CD4-positive, alpha-beta T cell treated with Interleukin-12 subunit alpha and Interleukin-12 subunit beta, for 1 hour (primary cell): ENCODE measurements around the gene APBB2.

Source experiments
- DNase-seq: peaks from one replicate; pipeline ENCODE4 v3.0.0-alpha.2; 2020

APBB2 gene

DNA sequence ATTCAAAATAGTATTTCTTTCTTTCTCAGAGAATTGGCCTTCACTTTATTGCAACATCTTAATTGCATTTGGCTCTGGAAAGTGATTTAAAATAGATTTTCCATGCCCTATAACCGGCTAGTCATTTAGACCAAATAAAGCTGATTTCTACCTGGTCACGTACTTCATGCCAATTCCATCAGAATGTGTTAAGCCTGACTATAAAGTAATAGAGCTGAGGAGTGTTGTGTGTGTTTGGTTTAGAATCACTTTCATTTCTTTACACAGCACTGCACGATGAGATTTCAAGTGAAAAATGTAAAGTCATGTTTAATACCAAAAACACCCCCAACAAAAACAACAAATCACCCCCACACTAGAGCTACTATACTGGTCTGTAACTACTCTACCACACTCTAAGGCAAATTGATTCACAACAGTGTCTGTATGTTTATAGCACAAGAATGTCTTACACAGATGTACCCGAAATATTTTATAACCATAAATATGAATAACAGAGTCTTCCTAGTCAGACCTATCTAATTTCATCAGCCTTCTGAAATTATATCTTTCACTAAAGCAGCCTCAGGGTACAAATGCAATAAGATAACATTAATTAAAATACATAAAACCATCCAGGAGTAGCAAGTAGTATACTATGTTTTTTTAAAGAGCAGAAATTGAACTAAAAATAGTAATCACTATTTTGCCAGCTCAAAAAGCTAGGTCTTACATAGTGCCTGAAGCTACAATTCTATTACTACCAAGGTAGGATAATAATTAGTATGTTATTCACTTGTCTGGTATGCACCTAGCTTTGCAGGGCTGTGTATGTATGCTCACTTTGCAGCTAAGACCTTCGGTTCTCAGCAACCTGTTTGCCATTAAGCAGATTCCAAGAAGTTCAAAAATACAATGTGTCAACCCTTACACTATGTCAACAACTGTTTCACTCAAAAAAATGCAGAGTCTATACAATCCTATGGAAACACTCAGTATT lies 28.4 kb downstream of the APBB2 start:
- no peak for DNase-seq

DNA sequence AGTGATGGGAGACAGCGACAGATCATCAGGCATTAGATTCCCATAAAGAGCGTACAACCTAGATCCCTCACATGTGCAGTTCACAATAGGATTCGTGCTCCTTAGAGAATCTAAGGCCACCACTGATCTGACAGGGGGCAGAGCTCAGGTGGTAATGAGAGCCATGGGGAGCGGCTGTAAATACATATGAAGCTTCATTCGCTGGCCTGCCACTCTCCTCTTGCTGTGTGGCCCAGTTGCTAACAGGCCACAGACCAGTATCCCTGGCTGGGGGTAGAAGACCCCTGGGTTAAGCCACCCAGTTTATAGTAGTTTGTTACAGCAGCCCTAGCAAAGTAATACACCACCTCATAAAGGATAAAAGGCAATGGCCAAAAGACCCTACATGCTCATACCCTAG lies 30.3 kb downstream of the APBB2 start:
- DNase-seq, result no peak

DNA sequence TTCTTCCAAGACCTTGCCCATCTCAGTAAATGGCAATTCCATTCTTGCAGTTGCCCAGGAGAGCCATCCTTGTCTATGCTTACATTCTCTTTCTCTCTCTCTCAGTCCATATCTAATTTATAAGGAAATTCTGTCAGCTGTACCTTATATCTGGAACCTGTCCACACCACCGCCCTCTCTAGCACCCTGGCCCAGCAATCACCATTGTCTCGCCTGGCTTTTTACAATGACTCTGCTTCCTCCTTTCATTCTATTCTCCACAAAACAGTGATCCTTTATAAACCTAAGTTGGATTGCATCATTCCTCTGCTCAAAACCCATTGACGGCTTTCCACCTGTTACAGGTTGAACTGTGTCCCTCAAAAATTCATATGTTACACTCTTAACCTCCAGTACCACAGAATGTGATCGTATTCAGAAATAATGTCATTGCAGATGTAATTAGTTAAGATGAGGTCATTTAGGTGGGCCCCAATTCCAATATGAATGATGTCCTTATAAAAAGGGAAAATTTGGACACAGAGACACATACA lies 31.3 kb downstream of the APBB2 start:
- DNase-seq, result no peak

DNA sequence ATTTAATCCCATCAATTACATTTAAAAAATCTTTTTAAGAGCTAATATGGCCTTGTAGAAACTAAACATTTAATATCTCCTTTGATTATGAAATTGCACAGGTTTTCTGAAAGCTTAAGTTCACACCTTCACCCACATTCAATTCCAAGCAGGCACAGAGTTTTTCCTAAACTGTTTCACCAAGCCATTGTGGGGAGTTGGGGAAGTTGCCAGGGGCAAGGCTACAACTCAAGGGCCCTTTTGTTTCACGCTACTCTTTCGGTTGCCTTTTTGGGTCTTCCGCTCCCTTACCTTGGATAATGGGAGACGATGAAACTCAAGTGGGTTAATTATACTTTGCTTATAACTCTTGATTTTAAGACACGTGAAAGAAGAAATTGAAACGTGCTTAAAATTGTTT lies 33.3 kb downstream of the APBB2 start:
- DNase-seq, result no peak

DNA sequence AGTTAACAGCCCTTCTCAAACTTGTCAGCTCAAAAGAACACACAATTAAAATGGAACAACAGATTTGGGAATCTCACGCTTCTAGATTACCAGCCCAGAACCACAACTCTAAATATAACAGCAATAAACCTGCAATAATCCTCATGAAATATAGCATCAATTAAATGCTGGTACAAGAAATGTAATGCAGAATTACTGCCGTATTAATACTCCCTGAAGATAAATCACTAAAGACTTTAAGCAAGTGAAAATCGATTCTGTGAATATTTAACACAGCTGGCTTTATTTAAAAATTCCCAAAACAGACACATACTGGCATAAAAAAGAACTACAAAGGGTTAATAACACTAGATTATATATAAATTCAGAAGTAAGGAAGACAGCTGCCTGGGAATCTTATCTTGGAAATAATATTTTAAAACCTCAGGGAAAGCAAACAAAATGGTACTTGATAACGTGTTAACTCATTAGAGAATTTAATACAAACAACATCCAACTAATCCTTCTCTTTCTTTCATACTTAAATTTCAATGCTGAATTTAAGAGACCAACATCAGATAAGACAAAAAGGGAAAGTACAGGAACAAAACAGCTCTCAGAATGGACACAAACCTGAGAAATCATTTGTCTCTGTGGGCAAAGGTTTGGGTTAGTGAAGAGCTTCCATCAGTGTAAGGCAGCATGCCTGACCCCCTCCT lies 34.7 kb downstream of the APBB2 start:
- DNase-seq, result no peak

DNA sequence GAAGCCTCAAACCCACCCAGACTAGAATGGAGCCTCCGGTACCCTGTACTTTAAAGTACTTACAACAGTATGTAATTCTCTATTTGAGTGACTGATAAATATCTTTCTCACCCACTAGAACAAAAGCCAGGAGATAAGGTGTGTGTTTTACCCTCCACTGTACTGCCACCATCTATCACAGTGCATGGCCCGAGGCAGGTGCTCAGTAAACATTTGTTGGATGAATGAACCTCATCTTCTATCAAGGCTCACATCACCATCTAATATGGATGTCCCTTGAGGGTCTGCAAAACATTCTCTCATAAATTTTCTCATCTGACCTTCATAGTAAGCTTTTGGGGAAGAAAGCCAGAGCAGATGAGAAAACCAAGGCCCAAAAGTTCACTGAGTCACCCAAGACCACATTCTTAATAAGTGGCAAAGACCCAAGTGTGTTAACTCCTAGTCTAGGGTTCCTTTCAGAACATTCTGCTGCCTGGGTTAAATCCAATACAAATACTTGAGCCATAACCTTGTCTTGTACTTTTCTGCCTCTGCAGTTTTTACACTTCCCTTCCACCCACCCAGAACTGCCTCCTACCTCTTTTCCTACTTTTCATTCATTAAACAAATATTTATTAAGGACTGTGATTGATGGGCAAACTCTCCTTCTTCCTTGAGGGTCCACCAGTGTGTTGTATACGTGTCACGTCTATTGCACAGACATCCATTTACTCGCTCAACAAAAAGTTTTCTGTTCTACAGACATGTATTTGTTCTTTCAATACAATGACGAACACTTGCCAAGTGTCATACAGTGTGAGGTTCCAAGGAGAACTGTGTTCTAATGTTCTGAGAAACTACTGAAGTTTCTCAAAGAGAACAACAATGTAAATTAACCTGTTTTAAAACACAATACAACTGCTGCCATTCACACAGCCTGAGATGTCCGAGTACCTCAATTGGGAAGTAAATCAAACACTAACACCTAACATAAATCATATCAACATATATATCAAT lies 35.7 kb downstream of the APBB2 start:
- no peak for DNase-seq

DNA sequence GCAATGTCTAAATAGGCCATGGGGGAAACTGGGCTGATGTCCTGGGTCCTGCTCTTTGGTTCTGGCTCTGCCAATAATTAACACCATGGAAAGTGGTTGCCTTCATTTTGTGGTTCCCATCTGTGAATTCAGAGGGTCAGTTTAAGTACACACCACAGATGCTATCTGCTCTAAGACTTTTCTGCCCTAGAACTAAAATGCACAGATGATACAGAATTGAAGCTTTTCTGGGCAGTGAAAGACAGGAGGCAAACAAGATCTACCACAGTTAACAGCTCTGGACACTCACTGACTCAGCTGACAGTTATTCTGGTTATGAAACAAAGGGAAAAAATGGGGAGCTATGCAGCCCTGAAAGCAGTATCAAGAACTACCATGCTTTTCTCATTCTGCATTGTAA lies 37.3 kb downstream of the APBB2 start:
- no peak for DNase-seq

DNA sequence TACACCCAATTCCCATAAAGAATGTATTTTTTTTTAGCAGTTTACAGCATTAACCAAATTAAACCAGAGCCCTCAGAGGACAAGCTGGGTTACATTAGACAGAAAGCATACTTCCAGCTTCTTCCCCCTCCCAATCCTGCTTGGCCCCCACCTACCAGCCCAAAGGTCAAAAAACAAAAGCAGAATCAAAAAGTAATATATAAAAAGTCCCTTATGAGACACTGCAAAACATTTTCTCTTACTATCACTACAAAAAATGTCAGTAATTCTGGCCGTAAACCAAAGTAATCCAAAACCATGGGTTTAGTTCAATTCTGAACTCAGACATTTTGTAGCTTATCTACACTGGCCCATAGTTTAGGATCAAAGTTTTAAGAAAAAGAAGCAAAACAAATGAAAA lies 38.0 kb downstream of the APBB2 start:
- no peak for DNase-seq

DNA sequence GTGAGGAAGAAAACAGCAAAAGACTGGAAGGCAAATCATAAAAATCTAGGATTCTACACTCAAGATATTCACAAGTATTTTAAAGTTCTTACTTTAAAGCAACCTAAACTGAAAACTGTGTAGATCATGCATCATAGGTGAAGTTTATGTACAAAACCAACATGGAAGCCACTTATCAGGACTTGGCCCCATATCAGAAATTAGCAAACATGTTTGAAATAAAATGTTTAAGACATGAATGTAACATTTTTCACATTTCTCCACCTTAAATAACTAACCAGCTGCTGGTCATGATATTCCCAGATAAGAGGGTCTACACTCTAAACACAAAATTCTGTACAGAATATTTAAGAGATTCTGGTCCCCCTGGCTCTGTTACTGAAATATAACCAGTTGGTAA lies 38.5 kb downstream of the APBB2 start:
- no peak for DNase-seq

DNA sequence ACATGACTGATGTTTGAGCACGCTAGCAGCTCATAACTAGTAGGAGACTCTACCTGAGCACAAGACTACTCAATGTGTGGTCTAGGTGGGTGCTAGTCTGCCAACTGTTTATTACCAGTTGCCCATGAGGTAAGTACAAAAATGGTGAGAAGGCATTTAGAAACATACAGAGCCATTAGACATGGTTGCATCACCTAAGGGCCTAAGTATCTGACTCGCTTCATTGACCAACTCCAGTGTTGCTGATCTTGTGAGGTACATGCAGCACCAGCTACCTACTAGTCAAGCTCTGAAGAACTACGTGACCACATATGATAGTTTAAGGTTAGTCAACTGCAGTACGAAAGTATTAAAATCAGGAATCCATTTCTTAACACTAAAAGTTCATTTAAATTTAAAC lies 39.9 kb downstream of the APBB2 start:
- no peak for DNase-seq

DNA sequence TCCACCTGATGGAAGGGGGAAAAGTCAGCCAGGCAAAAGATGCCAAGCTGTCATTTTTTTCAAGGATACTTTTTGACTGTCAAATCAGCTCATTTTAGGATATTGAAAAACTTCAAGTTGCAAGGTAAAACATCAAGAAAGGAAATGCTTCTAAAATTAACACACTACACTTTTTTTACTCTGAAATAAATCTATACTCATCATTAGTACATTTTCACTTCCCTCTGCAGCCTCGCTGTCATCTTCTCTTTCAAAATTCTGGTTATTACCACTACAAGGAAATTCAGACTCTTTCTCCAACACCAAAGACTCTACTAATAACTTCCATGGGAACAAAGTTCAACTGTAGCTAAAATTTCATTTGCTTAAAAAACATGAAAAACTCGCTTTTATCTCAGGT lies 41.6 kb downstream of the APBB2 start:
- no peak for DNase-seq

DNA sequence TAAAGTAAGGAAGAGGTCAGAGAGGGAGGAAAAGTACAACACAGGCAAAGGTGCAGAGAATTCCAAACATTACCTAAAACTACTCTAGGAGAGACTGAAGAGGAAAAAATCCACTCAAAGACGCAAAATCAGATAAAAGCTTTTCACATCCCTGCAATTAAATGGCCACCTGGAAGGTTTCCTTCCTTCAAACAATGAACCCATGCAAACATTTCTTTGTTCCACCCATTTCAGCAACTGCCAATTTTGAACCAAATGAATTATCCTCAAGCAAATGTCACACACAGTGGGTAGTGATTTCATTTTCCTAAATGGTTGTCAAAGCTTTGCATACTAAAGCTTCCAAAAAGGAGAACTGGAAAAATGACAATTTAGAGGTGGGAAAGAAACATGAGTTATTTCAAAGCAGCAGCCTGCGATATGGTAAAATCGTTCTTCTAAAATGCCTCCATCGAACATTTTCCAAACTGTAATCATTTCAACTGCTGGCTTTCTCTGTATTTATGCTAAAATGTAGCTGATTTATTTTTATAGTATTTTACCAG lies 45.0 kb downstream of the APBB2 start:
- DNase-seq, result no peak

DNA sequence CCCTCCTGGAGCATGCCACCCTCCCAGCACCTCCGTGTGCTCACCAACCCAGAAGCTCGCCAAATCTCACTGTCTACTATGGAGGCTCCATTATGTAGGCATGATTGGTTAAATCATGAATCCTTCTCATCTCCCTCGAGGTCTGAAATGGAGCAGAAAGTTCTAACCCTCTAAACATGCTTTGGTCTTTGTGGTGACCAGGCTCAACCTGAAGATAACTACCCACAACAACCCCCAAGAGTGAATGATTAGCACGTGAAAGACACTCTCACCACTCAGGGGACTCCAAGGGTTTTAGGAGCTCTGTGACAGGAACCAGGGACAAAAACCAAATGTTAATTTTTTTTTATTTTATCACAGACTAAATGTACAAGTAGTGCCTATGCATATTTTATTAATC lies 47.2 kb downstream of the APBB2 start:
- DNase-seq, result no peak

DNA sequence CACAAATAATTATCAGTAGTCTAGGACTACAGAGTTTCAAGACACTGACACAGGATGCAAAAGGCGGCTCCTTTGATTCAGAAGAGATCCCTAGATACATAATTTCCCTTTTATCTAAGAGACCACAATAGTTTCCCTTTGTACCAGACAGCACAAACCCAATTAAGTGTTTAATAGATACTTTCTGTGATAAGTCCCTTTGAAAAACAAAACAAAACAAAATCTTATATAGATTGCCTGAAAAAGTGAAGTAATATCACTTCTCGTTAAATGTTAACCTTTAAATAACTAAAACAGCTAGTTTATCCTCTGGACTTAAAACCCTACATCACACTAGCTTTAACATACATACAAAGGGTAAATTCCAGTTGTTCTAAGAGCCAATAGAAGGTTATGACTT lies 49.9 kb downstream of the APBB2 start:
- no peak for DNase-seq

DNA sequence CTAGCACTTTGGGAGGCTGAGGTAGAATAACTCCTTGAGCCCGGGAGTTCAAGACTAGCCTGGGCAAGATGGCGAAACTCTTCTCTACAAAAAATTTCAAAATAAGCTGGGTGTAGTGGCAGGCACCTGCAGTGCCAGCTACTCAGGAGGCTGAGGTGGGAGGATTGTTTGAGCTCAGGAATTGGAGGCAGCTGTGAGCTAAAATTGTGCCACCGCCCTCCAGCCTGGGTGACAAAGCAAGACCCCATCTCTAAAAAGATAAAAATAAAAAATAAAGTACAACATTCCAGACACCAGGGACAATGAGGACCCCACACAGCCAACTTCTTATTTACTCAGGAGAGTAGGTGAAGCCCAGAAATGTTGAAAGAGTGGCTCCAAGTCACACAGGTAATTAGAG lies 53.0 kb downstream of the APBB2 start:
- DNase-seq, result no peak

DNA sequence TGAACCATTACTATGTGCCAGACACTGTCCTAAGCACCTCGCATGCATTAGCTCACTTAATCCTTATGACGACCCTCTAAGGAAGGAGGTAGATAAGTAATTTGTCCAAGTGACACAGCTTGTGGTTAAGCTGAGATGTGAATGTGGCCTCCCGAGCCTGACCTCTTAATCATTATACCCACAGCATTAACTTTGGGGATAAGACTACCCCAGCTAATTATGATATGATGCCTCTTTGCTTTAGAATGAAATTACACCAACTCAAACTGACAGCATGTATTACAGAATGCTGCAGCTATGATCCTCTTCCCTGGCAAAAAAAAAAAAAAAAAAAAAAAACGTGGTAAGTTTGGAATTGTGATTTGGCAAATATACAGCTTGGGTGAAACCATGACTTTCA lies 53.5 kb downstream of the APBB2 start:
- DNase-seq, result no peak

DNA sequence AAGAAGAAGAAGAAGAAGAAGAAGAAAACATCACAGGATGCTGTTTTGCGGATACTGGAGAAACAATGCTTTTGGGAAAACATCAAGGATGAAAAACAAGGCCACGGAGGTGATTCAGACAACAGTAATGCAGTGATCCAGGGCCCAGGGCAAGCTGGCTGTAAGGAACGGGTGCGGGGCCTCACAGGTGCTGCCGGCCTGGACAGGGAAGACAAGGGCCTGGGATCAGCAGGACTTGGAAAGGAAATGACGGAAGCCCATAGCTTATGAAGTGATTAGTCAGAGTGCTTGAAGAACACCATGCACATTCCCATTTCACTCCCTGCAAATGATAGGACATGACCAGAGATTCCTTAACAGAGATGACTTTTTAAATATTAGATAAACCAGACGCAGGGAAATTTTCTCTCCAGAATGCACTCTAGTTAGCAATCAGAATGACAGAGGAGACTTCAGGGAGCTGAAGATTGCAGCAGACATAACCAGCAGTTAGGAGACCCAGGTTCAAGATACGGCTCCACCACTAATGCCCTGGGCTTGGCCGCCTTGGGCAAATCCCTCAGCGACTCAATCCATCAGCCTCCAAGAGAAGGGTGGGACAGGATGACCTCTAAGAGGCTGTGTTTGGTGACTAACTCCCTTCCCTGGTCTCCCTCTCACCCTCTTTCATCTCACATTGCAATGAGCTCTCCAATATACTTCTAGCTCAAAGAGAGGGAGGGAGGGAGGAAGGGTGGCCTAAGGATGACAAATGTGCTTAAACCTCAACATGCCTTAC lies 54.1 kb downstream of the APBB2 start:
- DNase-seq, result no peak

DNA sequence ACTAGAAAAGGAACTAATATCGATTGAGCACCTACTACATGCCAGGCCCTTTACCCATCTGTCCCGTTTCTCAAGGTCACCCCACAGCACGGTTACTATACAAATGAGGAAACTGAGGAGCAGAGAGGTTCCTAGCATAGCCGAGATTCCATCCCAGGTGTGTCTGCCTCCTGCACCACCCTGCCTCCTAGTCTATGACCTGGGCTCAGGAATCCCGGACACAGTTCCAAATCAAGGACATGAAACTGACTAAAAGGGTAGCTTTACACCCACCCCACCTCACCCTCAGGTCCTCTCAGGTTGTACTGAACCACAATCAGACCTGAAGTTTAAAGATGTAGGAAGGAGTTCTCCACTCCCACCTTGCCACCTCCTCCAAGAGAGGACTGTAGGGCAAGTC lies 55.6 kb downstream of the APBB2 start:
- no peak for DNase-seq

DNA sequence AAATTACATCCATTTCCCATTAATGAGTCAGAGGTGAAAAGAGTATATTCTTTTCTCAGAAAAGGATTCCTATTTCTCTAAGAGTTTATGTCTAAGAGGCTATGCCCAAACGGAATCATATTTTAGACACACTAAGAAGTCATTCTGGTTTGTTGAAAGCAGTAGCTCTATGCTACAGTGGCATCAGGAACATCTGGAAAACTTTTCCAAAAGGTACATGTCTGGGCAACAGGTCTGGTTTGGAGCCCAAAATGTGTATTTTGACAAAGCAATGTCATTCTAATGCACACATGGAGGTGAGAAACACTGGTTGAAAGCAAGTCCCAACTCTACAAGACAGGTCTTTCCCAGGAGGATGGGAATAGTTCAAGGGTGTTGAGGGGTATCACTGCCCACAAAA lies 56.1 kb downstream of the APBB2 start:
- DNase-seq, result no peak

DNA sequence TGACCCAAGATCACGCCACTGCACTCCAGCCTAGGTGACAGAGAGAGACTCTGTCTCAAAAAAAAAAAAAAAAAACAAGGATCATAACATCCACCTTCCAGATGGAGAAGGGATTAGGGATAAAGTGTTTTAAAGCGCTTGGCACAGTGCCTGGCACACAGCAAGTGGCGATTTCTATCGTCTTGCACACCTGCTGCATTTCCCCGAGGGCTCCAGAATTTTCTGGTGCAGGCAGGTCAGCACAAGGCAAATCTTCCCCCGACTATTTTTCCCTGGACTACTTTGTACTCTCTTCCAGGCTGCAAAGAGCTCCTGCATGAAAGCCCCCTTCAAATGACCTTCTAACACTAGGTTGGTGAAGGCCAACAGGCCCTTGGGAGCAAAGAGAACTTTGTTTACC lies 57.3 kb downstream of the APBB2 start:
- no peak for DNase-seq

DNA sequence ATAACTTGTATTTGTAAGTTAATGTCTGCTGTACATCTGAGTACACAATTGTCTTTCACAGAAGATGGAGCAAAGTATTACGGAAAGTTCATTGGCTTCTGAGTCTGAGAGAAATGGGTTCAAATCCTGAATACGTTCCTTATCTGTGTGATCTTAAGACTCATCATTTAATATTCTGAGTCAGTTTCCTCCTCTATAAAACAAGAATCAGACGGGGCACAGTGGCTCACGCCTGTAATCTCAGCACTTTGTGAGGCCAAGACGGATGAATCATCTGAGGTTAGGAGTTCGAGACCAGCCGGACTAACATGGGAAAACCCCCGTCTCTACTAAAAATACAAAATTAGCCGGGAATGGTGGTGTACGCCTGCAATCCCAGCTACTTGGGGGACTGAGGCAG lies 57.8 kb downstream of the APBB2 start:
- no peak for DNase-seq
